WI38 (cell line): ENCODE measurements around the gene ROBO2.
"Not testable (repeated sequence)": the region's sequence is repeated elsewhere in the genome, so short reads cannot be mapped to it uniquely, and the experiment has no call there.

Source experiments
- H3K4me3 ChIP-seq: 2 replicates; pipeline ENCODE4 v1.5.1; 2011; ENCODE audit warnings: low read depth, mild to moderate bottlenecking, control low read depth, low read length
- TF ChIP-seq, protein P1 (sequence below): IDR thresholded peaks from 2 replicates; pipeline ENCODE4 v1.5.1; 2012; ENCODE audit warnings: low read depth, mild to moderate bottlenecking, control low read depth, low read length

ROBO2 gene

DNA sequence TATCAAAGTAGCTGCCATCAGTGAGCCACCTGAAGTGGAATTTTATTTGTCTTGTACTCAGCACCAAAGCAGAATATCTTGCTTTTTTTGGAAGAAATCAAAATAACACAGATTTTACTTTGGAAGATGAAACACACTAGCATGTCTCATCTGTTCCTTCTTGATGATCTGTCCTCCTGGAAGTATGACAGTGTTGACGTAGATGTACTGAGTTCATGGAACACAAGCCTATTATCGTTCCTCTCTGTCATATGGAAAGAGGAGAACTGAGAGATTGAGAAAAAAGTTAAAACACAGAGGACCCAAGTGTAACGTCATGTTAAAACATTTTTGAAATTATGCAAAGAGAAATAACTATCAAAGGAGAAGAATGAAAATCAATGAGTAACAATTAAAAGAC, 340.2 kb downstream of the ROBO2 start:
- no peak overlapping the region for H3K4me3 ChIP-seq
- TF ChIP-seq, protein P1, sequence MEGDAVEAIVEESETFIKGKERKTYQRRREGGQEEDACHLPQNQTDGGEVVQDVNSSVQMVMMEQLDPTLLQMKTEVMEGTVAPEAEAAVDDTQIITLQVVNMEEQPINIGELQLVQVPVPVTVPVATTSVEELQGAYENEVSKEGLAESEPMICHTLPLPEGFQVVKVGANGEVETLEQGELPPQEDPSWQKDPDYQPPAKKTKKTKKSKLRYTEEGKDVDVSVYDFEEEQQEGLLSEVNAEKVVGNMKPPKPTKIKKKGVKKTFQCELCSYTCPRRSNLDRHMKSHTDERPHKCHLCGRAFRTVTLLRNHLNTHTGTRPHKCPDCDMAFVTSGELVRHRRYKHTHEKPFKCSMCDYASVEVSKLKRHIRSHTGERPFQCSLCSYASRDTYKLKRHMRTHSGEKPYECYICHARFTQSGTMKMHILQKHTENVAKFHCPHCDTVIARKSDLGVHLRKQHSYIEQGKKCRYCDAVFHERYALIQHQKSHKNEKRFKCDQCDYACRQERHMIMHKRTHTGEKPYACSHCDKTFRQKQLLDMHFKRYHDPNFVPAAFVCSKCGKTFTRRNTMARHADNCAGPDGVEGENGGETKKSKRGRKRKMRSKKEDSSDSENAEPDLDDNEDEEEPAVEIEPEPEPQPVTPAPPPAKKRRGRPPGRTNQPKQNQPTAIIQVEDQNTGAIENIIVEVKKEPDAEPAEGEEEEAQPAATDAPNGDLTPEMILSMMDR: no peak

DNA sequence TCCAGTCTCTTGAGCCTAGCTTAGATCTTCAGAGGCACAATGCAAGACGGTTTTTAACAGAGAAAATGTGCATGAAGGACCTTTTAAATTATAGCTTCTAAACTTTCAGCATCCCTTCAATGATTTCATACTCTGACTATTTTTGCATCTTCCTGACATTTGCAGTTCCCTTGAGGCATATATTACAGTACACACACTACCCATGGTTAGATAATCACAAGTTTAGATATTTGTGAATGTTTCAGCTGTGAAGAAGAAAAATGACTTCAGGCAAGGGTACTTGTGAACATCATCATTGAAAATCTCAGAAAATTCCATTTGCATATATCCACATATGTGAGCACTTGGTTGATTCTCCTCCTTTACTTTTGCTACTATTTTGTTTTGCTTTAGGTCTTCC, 341.5 kb downstream of the ROBO2 start:
- no peak overlapping the region for H3K4me3 ChIP-seq
- TF ChIP-seq, protein P1: no peak

DNA sequence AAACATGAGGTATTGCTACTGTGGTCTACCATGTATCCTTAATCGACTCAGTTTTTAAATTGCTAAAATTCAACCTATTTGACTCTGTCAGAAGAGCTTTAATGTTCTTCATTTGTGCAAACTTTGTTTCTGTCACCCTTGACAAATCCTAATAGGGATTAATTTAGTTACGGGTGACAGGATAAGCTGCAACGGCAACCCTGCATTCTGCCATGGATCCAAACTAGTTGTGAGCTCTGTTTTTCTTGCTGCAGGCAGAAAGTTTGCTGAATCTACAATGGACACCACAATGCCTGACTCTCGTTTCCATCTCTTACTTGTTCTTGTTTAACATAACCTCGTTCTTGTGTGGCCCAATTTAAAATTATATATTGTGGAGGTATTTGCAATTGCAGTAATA, 352.3 kb downstream of the ROBO2 start:
- H3K4me3 ChIP-seq: no peak overlapping the region
- TF ChIP-seq, protein P1: no peak

DNA sequence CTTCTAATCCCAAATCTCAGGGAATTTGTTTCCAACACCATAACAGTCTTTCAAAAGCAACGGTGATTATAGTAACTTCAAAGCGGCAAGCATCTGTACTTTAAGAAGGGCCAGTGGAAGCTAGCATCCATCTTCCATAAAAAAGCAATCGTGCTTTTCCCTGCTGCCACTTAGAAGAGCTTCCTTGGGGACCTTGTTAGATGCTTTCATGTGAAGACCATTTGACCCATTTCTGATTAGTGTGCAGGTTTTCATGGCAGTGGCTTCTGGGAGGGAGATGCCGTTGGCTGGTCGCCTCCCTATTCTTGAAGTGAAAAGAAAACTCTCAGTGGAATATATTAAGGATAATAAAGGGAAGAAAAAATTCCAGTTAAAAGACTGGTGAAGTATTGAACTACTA, 354.1 kb downstream of the ROBO2 start:
- no peak overlapping the region for H3K4me3 ChIP-seq
- TF ChIP-seq, protein P1: no peak

DNA sequence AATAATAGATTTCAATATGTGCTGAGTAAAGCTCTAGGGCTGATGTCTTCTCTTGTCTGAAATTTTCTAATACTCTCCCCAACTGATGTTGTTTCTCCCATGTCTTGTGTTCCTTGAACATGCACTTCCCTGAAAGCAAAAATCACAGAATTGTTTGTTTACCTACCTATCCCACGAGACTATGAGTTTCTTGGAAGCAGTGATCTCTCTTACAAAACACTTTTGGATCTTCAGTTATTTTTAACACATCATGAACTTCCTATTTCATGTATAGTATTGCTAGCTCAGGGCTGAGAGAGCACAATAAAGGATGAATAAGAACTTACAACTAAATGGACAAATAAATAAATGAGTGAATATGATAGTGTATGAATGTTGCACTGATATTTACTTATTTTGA, 365.0 kb downstream of the ROBO2 start:
- TF ChIP-seq, protein P1: no peak
- no peak overlapping the region for H3K4me3 ChIP-seq

DNA sequence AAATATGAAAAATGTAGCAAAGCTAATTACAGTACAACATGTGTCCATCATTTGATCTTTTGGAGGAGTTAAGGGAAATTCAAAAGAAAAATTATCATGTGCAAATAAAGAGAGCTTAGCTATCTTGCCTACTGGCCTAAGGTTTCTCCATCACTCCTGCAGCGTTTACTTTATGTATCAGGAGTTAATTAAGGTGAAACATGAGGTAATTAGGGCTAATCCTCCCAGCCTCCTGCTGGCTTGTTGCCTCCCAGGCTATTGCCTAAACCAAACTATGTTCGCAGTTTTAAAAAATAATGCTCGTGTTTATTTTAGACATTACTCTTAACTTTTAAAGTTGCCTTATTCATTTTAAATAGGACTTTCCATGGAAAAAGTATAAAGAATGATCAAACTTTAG, 367.5 kb downstream of the ROBO2 start:
- TF ChIP-seq, protein P1: no peak

DNA sequence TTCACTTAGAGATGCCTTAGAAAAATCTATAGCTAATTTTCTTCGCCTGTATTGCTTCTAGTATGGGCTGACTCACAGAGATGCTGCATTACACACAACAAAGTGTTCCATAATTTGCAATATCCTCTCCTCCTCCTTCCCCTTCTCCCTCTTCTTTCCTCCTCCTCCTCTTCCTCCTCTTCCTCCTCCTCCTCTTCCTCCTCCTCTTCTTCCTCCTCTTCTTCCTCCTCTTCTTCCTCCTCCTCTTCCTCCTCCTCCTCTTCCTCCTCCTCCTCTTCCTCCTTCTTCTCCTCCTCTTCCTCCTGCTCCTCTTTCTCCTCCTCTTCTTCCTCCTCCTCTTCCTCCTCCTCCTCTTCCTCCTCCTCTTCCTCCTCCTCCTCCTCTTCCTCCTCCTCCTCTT, 370.4 kb downstream of the ROBO2 start:
- H3K4me3 ChIP-seq: not testable (repeated sequence)

More for the DNA sequence above, 367.5 kb downstream of the ROBO2 start:
- H3K4me3 ChIP-seq: no peak overlapping the region

DNA sequence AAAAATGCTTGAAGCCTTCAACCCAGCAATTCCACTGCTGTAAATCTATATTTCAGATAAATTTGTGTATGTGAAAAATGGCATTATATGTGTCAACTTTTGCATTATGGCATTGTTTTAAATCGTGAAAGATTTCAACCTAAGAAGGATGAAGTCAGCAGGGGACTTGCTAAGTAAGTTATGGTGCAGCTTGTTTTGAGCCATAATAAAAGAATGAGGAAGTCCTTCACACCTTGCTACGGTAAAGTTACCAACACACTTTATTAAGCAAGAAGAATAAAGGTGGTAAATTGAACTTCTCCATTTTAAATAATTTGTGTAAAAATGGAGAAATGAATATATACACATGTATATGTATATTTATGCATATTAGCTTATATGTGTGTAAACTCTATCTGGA, 371.4 kb downstream of the ROBO2 start:
- TF ChIP-seq, protein P1: no peak
- no peak overlapping the region for H3K4me3 ChIP-seq
